DOHH2 (cell line): ENCODE measurements around the gene FAM83E.

ENCODE experiments used
- H3F3A ChIP-seq: fragments of 200-600 bp; sonication (generic), shearing (Covaris generic); 2 replicates; pipeline ENCODE4 v1.6.0; 2016; ENCODE audit warnings: antibody characterized with exemption, mild to moderate bottlenecking; ENCODE audit not compliant: control insufficient read depth, insufficient read depth
- H3K27ac ChIP-seq: fragments of 200-600 bp; sonication (generic); 2 replicates; pipeline ENCODE4 v1.5.1; 2014; ENCODE audit warnings: low read depth, mild to moderate bottlenecking, low read length, moderate library complexity
- H3K27me3 ChIP-seq: fragments of 200-600 bp; sonication (generic); 2 replicates; pipeline ENCODE4 v1.6.1; 2014; ENCODE audit warnings: mild to moderate bottlenecking, low read length, mixed read lengths; ENCODE audit not compliant: control insufficient read depth
- H3K36me3 ChIP-seq: fragments of 200-600 bp; sonication (generic); 2 replicates; pipeline ENCODE4 v1.6.1; 2014; ENCODE audit warnings: mild to moderate bottlenecking, low read length, moderate library complexity, mixed read lengths; ENCODE audit not compliant: control insufficient read depth
- H3K4me1 ChIP-seq: fragments of 200-600 bp; sonication (generic); 2 replicates; pipeline ENCODE4 v1.6.1; 2014; ENCODE audit warnings: mild to moderate bottlenecking, low read length, mixed read lengths; ENCODE audit not compliant: control insufficient read depth
- H3K4me2 ChIP-seq: fragments of 200-600 bp; sonication (generic); 2 replicates; pipeline ENCODE4 v1.6.0; 2014; ENCODE audit warnings: mild to moderate bottlenecking, low read length, moderate library complexity
- H3K4me3 ChIP-seq: fragments of 200-600 bp; sonication (generic); 2 replicates; pipeline ENCODE4 v1.5.1; 2014; ENCODE audit warnings: mild to moderate bottlenecking, low read length, mixed read lengths
- H3K79me2 ChIP-seq: fragments of 200-600 bp; sonication (generic); 2 replicates; pipeline ENCODE4 v1.6.1; 2014; ENCODE audit warnings: mild to moderate bottlenecking, low read length, mixed read lengths; ENCODE audit not compliant: control insufficient read depth
- H3K9me2 ChIP-seq: fragments of 200-600 bp; sonication (generic); replicated peaks from 2 replicates; pipeline ENCODE4 v1.6.1; 2014; ENCODE audit warnings: mild to moderate bottlenecking, low read length, mixed read lengths; ENCODE audit not compliant: control insufficient read depth
- H3K9me3 ChIP-seq: fragments of 200-600 bp; sonication (generic); 2 replicates; pipeline ENCODE4 v1.6.1; 2014; ENCODE audit warnings: antibody characterized with exemption, low read length, mixed read lengths; ENCODE audit not compliant: control insufficient read depth, insufficient read depth
- H4K20me1 ChIP-seq: fragments of 200-600 bp; sonication (generic); 2 replicates; pipeline ENCODE4 v1.6.0; 2014; ENCODE audit warnings: low read depth, mild to moderate bottlenecking, antibody characterized with exemption, low read length, moderate library complexity; ENCODE audit not compliant: control insufficient read depth, insufficient read depth
- EZH2phosphoT487 ChIP-seq: fragments of 200-600 bp; sonication (generic); IDR thresholded peaks from 2 replicates; pipeline ENCODE4 v1.6.1; 2017; ENCODE audit warnings: borderline replicate concordance, mild to moderate bottlenecking, antibody characterized with exemption, low read length, moderate library complexity, mixed read lengths
- TF ChIP-seq, protein P1 (sequence below): fragments of 200-600 bp; sonication (generic); IDR thresholded peaks from one replicate; pipeline ENCODE4 v1.5.1; 2014; ENCODE audit warnings: antibody characterized with exemption, mild to moderate bottlenecking, low read depth, low read length; ENCODE audit not compliant: poor library complexity, severe bottlenecking

The FAM83E gene

DNA sequence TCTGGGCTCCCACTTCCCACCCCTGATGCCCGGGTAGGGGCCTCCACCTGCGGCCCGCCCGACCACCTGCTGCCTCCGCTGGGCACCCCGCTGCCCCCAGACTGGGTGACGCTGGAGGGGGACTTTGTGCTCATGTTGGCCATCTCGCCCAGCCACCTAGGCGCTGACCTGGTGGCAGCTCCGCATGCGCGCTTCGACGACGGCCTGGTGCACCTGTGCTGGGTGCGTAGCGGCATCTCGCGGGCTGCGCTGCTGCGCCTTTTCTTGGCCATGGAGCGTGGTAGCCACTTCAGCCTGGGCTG is 14.4 kb upstream of the FAM83E start:
- H3K4me2 ChIP-seq: no peak overlapping the region
- peaks cover 39% of the 10 kb centered on the region for H3K36me3 ChIP-seq
- no peaks in the 10 kb centered on the region for H3K27me3 ChIP-seq
- H3K4me3 ChIP-seq: no peak overlapping the region
- H3K9me3 ChIP-seq: no peaks in the 10 kb centered on the region
- H3F3A ChIP-seq: peaks cover 4% of the 10 kb centered on the region; the same call in 1 of the 2 replicates
- TF ChIP-seq EZH2phosphoT487: no peak
- TF ChIP-seq, protein P1, sequence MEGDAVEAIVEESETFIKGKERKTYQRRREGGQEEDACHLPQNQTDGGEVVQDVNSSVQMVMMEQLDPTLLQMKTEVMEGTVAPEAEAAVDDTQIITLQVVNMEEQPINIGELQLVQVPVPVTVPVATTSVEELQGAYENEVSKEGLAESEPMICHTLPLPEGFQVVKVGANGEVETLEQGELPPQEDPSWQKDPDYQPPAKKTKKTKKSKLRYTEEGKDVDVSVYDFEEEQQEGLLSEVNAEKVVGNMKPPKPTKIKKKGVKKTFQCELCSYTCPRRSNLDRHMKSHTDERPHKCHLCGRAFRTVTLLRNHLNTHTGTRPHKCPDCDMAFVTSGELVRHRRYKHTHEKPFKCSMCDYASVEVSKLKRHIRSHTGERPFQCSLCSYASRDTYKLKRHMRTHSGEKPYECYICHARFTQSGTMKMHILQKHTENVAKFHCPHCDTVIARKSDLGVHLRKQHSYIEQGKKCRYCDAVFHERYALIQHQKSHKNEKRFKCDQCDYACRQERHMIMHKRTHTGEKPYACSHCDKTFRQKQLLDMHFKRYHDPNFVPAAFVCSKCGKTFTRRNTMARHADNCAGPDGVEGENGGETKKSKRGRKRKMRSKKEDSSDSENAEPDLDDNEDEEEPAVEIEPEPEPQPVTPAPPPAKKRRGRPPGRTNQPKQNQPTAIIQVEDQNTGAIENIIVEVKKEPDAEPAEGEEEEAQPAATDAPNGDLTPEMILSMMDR: no peak
- no peaks in the 10 kb centered on the region for H4K20me1 ChIP-seq
- H3K27ac ChIP-seq: no peak overlapping the region
- peaks cover 23% of the 10 kb centered on the region for H3K79me2 ChIP-seq
- H3K4me1 ChIP-seq: peaks cover 23% of the 10 kb centered on the region
- H3K9me2 ChIP-seq: no peaks in the 10 kb centered on the region

DNA sequence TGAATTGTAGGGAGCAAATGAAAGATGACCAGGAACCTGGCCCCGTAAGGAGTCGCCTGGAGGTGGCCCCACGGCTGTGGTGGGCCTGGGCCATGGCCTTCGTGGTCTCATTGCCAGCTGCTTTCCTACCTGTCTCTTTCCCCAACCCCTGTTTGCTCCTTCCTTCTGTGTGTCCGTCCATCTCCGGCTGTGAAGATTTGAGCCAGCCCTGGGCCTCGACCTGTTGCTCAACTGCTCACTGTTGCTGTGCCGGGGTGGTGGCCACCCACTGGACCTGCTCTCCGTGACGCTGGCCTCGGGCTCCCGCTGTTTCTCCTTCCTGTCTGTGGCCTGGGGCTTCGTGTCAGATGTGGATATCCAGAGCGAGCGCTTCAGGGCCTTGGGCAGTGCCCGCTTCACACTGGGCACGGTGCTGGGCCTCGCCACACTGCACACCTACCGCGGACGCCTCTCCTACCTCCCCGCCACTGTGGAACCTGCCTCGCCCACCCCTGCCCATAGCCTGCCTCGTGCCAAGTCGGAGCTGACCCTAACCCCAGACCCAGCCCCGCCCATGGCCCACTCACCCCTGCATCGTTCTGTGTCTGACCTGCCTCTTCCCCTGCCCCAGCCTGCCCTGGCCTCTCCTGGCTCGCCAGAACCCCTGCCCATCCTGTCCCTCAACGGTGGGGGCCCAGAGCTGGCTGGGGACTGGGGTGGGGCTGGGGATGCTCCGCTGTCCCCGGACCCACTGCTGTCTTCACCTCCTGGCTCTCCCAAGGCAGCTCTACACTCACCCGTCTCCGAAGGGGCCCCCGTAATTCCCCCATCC is 13.8 kb upstream of the FAM83E start:
- H3K4me2 ChIP-seq: no peak overlapping the region
- H3F3A ChIP-seq: peaks cover 4% of the 10 kb centered on the region; the same call in 1 of the 2 replicates
- no peak overlapping the region for H3K27ac ChIP-seq
- no peak for TF ChIP-seq EZH2phosphoT487
- TF ChIP-seq, protein P1: no peak
- no peaks in the 10 kb centered on the region for H4K20me1 ChIP-seq
- H3K79me2 ChIP-seq: peaks cover 20% of the 10 kb centered on the region
- peaks cover 39% of the 10 kb centered on the region for H3K36me3 ChIP-seq
- H3K4me1 ChIP-seq: peaks cover 20% of the 10 kb centered on the region
- no peaks in the 10 kb centered on the region for H3K9me3 ChIP-seq
- H3K27me3 ChIP-seq: no peaks in the 10 kb centered on the region
- no peaks in the 10 kb centered on the region for H3K9me2 ChIP-seq
- no peak overlapping the region for H3K4me3 ChIP-seq

DNA sequence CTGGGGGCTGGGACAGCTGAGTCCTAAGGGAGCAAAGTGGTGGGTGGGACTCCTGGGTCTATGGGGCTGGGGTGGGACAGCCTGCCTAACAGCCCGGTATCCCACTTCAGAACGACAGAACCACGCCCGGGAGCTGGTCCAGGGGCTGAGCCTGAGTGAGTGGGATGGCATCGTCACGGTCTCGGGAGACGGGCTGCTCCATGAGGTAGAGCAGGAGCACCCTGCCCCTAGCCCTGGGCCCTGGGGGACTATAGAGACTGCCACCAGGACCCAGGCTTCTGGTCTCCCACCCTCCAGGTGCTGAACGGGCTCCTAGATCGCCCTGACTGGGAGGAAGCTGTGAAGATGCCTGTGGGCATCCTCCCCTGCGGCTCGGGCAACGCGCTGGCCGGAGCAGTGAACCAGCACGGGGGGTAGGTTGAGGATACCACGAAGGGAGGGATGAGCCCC is 13.0 kb upstream of the FAM83E start:
- H3F3A ChIP-seq: peaks cover 4% of the 10 kb centered on the region; the same call in 1 of the 2 replicates

More for the DNA sequence above, 13.0 kb upstream of the FAM83E start:
- Histone ChIP-seq H3K9me2 (no peaks in the 10 kb centered on the region), H3K4me2 (no peak overlapping the region), H3K27me3 (no peaks in the 10 kb centered on the region), H4K20me1 (no peaks in the 10 kb centered on the region), H3K36me3 (peaks cover 36% of the 10 kb centered on the region), H3K9me3 (no peaks in the 10 kb centered on the region), H3K4me3 (no peak overlapping the region), H3K4me1 (peaks cover 18% of the 10 kb centered on the region), H3K27ac (no peak overlapping the region), H3K79me2 (peaks cover 20% of the 10 kb centered on the region)
- no peak for TF ChIP-seq EZH2phosphoT487
- TF ChIP-seq, protein P1: no peak
